IPS-NIHi7 (cell line): ENCODE measurements around the gene PTPRN2.

Source experiments
- DNase-seq: peaks from one replicate; pipeline ENCODE4 v3.0.0; 2012; ENCODE audit warnings: mixed read lengths; ENCODE audit errors: extremely low spot score

The PTPRN2 gene

DNA sequence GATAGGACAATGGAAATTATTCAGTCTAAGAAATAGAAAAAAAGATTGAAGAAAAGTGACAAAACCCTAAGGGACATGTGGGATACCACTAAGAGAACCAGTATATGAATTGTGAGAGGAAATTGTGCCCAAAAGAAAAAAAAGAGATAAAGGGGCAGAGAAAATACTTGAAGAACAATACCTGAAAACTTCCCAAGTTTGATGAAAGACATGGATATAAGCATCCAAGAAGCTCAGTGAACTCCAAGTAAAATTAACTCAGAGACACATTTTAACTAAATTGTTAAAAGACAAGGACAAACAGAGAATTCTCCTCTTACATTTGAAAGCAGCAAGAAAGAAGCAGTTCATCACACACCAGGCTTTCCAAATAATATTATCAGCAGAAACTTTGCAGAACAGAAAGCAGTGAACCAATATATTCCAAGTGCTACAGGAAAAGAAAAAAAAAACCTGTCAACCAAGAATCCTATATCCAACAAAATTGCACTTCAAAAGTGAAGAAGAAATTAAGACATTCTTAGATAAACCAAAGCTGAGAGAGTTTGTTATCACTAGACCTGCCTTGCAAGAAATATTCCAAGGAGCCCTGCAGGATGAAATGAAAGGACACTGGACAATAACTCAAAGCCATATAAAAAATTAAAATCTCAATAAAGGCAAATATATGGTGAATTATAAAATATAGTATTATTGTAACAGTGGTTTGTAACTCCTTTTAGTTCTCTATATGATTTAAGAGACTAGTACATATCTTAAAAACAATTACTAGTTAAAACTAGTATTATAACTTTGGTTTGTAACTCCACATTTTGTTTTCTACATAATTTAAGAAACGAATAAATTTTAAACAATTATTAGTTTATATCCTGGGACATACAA lies 470.0 kb downstream of the PTPRN2 start:
- DNase-seq = no peak

DNA sequence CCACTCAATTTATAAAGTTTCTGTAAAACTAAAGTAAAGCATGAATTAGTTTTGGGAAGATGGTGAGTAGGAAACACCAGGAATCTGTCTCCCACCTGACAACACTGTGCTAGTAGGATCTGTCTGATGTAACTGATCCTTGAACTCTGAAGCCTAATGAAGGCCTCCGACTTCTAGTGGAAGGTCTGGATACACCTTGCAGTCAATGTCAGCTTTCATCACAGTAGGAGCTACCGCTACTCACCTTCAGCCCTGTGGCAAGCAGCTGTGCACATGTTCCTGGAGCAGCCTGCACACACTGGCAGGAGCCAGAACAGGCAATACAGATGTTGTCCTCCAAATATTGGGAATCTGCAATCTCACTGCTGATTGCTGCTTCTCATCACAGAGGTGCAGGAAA lies 471.4 kb downstream of the PTPRN2 start:
- DNase-seq = no peak

DNA sequence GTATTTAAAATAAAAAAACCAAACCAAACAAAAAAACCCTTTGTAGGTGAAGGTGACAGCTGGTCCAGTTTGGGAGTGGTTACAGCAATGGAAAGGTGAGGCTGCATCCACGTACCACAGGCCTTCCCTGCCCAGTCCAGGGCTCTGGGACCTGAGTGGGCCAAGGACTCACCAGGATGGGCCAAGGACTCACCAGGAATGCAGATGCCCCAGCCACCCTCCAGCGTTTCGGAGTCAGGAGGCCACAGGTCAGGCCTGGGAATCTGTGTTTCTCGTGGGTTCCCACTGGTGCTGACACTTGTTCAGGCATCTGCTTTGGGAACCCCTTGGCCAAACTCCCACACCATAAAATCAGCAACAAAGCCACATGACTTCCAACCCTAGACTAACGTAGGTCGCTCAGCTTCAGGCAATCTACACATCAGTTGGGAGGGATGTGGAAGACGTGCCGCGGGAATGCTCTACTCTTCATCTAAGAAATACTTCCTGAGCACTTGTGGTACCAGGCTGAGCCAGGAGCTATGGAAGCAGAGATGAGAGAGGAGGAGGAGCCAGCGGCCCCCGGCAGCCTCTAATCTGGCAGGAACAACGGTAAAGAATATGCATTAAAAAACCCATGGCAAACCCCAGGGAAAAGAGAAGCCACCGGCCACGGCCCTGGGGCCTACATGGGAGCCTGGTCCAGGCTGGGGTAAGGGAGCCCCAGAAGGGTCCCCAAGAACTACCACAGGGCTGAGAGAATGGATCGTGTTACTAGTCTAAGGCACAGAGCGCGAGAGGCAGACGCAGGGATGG lies 473.4 kb downstream of the PTPRN2 start:
- no peak for DNase-seq

DNA sequence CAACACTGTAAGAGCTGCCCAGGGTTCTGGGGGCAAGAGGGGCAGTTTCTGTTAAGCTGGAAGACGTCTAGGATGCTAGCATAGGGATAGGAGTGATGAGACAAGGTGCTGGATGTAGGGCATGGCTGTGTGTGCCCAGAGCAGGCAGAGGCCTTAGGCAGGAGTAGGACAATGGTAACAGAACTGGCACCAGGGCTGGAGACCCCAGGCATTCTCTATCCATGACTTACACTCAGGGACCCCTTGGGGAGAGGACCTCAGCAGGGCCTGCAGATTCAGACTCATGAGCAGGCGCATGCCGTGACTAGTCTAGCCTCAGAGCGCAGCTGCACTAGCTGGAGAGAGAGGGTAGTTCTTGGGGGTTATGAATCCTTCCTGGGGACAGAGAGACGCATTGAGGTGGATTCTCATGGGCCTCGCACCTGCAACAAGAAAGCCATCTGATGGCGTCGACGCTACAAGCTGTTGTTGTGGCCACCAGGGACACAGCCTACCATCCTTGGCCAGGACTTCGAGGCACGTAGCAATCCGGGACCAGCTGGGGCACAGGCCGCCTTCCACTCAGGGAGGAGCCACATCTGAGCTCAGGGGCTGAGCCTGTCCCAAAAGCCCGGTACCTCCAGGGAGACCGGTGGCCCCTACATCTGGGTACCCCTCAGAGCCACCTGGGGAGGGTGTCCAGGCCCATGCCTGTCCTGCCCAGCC lies 474.1 kb downstream of the PTPRN2 start:
- DNase-seq = no peak

DNA sequence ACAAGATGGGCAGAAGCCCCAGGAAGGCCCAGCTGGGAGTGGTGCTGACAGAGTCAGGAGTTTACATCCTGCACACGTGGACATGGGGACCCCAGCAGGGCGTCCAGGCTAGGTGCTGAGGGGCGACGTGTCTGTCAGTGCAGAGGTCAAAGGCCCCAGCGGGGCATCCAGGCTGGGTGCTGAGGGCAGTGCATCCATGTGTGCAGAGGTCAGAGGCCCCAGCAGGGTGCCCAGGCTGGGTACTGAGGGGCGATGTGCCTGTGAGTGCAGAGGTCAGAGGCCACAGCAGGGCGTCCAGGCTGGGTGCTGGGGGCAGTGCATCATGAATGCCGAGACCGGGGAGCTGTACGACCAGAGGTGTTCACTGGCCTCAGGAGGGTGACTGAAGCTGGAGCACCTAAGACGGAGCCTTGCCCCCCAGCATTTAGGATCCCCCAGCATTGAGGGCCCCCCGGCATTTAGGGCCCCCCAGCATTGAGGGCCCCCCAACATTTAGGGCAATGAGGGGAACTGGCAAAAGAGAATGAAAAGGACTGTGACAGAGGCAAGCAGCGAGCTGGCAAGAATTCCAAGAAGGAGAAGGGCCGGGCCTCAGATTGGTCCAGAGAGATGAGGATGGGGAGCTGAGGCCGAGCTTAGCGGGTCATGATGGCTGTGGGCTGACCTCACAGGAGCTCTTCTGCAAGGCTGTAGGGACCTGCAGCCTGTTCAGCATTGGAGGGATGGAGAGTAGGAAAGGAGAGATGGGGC lies 474.9 kb downstream of the PTPRN2 start:
- no peak for DNase-seq

DNA sequence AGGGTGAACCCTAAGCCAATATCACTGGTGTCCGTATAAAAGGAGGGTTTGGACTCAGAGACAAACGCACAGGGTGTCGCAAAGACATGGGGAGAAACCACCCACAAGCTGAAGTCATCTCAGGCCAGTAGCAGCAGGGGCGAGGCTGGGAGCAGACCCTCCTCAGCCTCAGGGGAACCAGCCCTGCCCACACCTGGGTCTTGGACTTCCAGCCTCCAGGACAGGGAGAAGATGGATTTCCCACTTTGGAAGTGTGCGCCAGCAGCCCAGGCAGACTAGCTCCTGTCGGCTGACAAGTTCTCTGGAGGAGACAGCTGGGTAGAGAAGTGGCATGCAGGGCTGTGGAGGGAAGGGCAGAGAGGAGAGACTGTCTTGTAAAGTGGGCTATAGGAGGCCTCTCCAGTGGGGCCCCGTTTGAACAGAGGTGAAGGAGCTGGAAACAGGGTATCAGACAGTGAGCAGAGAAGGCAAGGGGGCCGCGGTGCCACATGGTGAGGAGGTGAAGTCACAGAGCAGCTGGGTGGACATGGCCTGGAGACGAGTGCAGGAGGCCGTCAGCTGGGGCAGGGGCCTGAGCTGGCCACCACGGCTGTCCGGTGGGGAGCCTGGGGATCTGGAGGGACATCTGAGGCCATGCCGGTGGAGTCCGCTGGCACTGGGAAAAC lies 475.6 kb downstream of the PTPRN2 start:
- no peak for DNase-seq

DNA sequence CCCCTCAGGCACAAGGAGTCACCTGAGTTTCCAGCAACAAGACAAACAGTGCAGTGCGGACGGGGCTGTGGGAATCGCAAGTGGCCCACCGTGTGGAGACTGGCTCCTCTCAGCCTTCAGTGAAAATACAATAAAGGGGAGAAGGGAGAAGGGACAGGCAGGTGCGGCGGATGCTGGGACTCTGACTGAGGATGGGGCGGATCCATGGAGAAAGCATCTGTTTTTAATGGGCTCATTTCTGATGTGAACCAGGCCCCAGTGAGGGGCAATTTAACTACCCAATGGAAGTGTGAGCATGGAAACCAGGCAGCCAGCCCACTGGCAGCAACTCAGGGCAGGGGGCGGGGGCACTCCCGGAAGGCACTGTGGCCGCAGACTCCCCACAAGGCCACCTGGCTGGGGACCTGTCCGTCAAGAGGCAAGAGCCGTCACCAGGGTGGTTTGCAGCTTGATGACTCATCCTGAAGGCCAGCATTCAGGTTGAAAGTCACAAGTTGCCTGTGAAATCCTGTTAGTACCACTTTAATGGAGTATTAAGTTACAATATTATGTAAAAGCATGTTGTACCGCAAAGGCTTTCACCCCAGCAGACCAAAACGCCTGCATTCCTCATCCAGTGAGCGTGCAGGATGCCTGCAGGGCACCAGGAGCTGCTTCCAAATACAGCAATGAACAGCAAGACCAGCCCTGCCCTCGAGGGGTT lies 476.4 kb downstream of the PTPRN2 start:
- DNase-seq = no peak

DNA sequence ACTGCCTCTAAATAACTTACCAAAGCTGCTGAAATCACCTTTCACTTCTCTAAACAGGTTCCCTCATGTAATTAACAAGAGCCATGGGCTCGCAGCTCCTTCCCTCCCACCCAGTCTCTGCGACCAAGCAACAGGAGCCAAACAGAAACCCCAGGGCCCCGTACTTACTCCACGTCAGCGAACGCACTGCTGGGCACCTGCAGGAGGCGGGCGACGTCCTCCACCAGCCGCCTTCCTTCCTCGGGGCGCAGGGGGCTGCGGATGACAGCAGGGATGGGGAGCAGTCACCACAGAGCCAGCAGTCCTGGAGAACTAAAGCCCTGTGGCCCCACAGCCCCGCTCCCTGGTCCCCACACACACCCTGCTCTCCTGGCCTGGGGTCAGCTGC lies 477.0 kb downstream of the PTPRN2 start:
- no peak for DNase-seq

DNA sequence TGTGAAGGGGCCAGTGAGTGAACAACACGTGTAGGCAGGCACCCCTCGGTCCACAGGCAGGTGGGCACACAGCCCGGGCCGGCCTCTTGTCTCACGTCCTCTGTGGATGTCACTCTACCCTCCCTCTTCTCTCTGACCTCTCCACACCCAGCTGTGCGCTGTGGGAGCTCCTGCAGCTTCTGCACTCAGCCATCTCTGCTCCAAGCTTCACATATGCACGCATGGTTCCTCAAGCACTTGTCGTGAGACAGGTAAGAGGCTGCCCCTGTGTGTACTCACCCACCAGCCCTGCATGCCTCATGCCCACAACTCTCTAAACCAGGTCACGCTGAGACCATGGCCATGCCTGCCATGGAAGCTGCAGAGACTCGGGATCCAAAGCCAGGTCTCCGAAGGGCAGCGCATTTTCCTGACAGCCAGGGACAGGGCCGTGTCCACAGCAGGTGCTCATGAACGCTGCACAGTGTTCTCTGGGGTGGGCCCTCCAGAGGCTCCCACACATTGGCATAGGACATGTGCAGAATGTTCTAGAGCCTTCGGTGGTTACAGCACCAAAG lies 477.5 kb downstream of the PTPRN2 start:
- no peak for DNase-seq

DNA sequence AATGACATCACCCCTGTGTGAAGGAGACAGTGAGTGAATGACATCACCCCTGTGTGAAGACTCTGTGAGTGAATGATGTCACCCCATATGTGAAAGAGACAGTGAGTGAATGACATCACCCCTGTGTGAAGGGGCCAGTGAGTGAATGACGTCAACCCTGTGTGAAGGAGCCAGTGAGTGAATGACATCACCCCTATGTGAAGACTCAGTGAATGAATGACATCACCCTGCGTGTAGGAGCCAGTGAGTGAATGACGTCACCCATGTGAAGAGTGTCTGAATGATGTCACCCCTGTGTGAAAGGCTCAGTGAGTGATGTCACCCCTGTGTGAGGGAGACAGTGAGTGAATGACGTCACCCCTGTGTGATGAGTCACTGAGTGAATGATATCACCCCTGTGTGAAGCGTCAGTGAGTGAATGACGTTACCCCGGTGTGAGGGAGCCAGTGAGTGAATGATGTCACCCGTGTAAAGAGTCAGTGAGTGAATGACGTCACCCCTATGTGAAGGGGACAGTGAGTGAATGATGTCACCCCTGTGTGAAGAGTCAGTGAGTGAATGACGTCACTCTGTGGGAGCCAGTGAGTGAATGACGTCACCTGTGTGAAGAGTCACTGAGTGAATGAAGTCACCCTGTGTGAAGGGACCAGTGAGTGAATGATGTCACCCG lies 478.1 kb downstream of the PTPRN2 start:
- no peak for DNase-seq

DNA sequence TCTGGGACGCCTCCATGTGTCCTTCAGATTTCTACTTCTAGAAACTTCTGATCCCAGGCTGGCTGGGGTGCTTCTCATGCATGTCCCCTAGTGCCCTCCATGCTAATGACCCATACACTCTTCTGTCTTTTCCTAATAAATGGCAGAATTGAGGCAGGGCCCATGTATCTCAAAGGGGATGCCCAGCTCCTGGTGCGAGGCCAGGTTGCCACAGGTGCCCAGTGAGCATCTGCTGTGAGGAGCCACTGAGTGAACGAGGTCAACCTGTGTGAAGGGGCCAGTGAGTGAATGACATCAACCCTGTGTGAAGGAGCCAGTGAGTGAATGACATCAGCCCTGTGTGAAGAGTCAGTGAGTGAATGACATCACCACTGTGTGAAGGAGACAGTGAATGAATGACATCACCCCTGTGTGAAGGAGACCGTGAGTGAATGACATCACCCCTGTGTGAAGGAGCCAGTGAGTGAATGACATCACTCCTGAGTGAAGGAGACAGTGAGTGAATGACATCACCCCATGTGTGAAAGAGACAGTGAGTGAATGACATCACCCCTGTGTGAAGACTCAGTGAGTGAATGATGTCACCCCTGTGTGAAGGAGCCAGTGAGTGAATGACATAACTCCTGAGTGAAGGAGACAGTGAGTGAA lies 478.9 kb downstream of the PTPRN2 start:
- no peak for DNase-seq

DNA sequence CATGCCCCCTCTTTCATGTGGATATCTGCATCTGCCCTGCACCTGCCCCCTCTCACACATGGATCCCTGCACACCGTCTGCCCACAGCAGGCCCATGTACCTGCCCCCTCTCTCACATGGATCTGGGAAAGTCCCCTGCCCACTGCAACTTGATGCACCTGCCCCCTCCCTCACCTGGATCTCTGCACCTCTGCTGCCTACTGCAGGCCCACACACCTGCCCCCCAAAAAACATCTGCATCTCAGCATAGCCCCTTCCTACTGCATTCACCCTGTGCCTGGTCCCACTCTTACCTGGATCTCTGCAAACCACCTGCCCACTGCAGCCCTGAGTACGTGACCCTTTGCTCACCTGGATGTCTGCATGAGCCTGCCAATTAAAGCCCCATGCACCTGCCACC lies 479.8 kb downstream of the PTPRN2 start:
- DNase-seq = no peak

DNA sequence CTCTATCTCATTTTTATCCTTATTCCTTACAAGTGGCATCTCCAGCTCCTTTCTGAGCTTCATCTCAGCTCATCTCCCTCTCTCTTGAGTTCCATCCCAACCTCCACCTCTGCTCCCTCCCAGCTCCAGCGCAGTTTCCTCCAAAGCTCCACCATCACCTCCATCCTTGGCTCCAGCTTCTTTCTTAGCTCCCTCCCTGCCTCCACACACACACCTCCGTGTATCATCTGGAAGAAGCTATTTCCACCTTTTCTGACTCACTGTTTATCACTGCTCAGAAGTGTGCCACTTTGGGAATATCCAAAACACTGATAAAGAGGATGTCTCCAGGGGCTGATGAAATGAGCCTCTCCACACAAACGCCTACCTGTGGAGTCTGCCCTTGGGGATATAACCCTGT lies 481.4 kb downstream of the PTPRN2 start:
- DNase-seq = no peak

DNA sequence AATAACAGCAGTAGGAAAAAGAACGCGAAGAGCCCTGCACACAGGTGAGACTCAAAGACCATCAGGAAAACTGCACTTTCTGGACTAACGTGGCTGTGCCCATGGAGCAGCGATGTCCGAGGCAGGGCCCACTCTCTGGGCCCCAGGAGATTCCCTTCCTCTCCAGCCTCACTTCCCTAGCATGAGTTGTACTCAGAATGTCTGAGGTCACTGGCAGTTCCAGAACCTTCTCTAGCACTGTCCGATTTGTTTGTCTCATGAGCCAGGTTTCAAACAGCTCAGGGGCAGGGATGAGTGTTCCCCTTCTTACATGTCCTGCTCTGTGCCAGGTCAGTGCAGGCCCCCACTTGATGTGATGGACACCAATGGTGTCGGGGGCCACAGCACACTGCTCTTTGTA lies 484.2 kb downstream of the PTPRN2 start:
- no peak for DNase-seq

DNA sequence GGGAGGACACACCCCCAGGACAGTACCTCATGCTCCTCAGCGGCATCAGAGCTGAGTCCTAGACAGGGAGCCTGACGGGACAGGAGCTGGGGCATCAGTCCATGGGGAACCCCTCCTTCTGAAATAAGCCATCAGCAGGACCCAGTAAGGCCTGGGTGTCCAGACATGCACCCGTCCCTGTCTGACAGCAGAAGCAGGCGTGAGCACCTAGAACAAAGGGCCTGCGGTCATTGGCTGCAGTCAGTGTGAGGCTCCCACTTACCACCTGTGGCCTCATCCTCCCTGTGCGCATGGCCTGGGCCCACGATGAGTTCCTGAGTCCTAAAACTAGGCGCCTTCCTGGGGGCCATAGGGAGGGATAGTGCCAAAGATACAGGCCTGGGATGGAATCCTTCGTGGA lies 484.7 kb downstream of the PTPRN2 start:
- DNase-seq = no peak

DNA sequence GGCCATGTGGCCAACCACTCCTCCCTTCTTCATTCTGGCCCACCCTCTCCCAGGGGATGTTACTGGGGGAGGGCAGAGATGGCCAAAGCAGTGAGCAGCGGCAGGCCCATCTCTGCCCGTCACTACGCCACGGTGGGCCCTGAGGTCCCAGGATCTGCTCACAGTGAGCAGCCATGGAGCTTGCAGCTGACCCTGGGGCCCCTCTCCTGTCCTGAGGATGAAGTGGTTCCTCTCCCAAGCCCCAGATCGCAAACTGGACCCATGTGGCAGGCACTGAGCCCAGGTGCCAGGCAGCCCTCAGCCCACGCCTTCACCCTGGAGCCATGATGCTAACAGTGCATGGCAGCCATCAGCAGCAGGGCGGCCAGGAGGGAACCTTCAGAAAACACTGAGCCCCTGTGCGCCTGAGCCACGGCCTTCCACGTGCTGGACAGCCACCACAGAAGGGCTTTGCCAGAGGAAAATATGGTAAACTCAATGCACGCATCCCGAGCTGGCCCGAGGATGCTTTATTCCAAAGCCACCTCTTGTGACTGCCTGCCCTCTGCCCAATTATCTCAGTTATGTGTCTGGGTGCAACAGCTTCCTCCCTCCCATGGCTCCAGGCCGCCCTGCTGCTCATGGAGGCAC lies 485.7 kb downstream of the PTPRN2 start:
- DNase-seq = no peak

DNA sequence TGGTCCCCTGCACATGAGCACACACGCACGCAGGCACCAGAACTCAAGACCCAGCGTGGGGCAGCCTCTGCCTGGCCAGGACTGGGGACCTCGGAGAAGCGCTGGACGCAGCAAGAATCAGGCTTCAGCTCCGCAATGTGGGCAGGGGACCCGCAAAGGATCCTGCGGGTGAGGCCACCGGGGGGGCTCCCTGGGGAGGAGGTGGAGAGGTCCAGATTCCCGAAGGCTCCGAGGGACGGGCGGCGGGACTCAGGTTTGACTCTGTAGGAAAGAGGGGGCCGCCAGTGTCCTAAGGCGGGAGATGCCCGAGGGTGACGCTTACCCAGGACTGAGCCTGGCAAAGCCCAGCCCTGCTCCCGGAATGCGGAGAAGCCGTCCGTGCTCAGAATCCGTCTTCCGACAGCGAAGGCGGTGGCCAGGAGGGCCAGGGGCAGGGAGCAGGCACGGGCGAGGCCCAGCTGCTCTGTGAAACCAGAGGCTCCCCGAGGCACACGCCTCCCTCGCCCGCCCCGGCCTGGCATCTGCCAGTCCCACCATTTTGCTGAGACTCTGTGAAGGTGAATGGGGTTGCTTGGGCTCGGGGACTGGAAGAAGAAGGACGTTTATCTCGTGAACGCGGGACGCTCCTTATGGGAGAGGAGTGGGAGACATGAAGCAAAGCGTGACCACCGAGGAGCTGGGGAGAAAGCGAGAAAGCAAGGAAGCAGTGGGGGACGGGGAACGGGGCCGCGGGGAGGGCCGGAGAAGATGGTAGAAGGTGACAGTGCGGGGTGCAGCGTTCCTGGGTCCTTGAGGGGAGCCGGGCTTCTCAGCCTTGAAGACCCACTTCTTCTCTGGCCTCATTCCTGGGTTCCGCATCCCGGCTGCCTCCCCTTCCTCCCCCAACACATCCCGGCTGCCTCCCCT lies 489.2 kb downstream of the PTPRN2 start:
- DNase-seq = no peak
